ENCODE results near the gene ZNF628.

ZNF628 gene

DNA sequence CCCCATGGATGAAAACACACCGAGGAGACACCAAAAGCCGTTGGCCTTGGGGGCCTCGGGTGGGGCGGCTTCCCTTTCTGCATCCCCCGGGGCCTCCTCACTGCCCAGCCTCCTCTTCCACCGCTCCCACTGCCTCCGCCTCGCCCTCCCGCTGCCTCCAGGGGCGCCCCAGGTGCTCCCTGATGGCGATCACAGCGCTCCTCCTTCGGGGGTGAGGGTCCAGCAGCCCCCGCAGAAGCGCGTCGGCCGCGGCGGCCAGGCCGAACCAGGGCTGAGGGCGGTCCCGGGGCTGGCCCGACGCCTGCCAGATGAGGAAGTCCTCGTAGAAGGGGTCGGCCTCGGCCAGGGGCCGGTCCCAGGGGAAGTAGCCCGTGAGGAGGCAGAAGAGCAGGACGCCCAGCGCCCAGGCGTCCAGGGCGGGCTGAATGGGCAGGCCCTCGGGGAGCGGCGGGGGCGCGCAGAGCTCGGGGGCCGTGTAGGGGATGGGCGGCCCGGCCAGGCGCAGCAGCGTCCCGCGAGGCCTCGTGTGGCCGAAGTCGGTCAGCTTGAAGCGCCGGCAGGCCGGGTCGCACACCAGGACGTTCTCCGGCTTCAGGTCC is 53.3 kb downstream of the ZNF628 start:
- no peak for DNase-seq (ENCODE audit: low read depth in 2 of 2)

DNA sequence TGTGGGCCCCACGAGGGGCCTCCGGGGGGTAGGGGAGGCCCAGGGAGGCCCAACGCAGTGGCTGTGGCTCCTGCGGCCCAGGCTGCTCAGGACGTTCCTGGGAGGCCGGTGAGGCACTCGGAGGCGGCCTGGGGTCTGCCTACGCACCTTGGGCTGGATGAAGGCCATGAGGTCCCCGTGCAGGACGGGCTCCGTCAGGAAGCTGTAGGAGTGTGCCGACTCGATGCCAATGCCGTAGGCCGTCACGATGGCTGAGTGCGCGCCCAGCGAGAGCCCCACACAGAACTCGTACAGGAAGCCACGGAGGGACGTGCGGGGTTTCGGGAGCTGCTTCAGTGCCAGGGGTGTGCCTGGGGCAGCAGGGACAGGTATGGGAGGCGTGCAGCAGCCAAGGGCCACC is 54.6 kb downstream of the ZNF628 start:
- DNase-seq (ENCODE audit: low read depth in 2 of 2) = no peak
